ENCODE results near the gene NBPF1.
"Not testable (repeated sequence)": the region's sequence is repeated elsewhere in the genome, so short reads cannot be mapped to it uniquely, and the experiment has no call there.

Gene NBPF1

DNA sequence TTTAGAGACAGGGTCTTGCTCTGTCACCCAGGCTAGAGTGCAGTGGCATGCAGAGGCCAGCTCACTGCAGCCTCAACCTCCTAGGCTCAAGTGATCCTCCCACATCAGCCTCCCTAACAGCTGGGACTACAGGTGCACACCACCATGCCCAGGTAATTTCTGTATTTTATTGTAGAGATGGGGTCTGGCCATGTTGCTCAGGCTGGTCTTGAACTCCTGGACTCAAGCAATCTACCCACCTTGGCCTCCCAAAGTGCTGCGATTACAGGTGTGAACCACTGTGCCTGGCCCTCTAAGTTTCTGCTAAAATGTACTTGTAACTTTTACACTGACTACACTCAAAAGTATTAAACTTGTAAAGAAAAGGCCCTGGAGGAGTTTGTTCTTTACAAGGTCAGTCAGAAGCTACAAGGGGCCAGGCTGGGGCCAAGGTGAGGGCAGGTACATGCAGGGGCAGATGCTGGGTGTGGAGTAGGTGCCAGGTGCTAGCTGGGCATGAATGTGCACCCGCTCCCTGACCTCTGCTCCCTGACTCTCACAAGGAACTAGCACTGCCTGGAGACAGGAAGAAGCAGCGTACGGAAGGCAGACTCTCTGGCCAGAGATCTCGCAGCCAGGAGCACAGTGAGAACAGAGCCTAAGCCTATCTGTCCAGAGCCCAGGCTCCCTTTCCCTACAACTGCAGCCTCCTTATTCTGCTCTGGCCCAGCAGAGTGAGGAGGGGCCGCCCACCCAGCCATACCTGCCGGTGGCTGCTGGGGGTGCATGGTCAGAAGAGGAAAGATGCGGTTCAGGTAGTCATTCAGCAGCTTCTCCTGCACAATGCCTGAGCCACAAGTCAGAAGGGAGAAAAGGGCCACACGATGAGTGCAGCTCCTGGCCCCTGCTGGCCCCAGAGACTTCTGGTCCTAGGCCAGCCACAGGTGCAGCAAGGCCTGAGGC is 28.9 kb upstream of the NBPF1 start:
- DNase-seq (ENCODE audit: low read depth, low spot score) = not testable (repeated sequence)

- DNase-seq (ENCODE audit: low read depth, low spot score) = not testable (repeated sequence)
Observed at GRCh38 chr1:16641159-16641975, 28.0 kb upstream of the NBPF1 start.

GRCh38 chr1:16639091-16640031 is 26.0 kb upstream of the NBPF1 start:
- not testable (repeated sequence) for DNase-seq (ENCODE audit: low read depth, low spot score)

DNA sequence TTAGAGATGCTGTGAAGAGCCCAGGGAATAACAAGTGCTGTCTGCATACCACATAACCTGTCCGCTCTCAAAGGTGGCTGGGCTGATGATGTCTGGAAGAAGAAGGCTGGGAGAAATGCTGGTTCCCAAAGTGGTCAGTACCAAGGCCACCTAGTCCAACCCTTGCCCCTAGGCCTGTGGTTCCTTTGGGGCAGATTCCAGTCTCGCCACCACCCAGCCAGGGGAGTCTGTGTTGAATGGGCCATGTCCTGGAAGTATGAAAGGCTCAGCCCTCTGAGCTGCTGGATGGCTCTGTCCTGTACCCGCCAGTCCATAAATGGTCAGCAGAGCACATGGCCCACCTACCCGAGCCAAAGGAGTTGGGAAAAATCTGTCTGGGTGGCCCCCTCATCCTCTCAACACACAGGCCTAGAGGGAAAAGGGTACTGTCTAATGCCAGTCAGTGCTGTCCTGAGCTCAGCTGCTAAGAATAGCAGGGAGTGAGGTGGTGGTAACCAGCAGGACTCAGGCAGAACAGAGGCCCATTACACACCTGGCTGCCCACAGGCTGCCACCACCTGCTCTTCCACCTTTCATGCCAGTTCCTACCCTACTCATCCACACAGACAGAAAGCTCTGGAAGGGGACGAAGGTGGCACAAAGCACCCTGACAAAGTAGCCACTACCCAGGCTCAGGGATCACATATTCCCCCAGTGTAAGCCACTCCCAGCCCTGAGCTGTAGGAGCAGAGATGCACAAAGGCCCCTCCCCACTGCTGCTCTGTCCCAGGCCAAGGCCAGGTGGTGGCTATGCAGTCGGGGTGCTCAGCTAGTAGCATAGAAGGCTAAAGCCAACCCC is 24.8 kb upstream of the NBPF1 start:
- not testable (repeated sequence) for DNase-seq (ENCODE audit: low read depth, low spot score)

DNA sequence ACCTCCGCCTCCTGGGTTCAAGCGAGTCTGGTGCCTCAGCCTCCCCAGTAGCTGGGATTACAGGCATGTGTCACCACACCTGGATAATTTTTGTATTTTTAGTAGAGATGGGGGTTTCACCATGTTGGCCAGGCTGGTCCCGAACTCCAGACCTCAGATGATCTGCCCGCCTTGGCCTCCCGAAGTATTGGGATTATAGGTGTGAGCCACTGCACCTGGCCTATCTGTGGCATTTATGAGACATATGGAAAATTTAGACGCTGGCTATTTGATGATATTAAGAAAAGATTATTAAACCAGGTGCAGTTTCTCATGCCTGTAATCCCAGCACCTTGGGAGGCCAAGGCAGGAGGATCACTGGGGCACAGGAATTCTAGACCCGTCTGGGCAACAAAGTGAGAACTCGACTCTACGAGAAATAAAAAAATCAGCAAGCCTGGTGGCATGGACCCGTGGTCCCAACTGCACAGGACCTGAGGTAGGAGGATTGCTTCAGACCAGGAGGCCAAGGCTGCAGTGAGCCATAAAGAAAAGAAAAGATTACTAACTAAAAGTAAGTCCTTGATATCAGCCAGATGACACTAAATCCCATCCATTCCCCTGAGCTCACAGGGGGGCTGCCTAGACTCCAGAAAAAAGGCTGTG is 23.3 kb upstream of the NBPF1 start:
- DNase-seq (ENCODE audit: low read depth, low spot score) = not testable (repeated sequence)

DNA sequence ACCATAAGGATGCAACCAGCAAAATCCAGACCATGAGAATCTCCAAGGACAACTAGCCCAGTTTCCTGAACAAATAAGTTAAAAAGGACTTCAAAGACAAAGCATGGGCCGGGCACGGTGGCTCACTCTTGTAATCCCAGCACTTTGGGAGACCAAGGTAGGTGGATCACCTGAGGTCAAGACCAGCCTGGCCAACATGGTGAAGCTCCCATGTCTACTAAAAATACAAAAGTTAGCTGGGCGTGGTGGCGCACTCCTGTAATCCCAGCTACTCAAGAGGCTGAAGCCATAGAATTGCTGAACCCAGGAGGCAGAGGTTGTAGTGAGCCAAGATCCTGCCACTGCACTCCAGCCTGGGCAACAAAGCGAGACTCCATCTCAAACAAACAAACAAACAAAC is 22.6 kb upstream of the NBPF1 start:
- DNase-seq (ENCODE audit: low read depth, low spot score) = not testable (repeated sequence)

GRCh38 chr1:16633540-16634282 is 20.3 kb upstream of the NBPF1 start:
- not testable (repeated sequence) for DNase-seq (ENCODE audit: low read depth, low spot score)

DNA sequence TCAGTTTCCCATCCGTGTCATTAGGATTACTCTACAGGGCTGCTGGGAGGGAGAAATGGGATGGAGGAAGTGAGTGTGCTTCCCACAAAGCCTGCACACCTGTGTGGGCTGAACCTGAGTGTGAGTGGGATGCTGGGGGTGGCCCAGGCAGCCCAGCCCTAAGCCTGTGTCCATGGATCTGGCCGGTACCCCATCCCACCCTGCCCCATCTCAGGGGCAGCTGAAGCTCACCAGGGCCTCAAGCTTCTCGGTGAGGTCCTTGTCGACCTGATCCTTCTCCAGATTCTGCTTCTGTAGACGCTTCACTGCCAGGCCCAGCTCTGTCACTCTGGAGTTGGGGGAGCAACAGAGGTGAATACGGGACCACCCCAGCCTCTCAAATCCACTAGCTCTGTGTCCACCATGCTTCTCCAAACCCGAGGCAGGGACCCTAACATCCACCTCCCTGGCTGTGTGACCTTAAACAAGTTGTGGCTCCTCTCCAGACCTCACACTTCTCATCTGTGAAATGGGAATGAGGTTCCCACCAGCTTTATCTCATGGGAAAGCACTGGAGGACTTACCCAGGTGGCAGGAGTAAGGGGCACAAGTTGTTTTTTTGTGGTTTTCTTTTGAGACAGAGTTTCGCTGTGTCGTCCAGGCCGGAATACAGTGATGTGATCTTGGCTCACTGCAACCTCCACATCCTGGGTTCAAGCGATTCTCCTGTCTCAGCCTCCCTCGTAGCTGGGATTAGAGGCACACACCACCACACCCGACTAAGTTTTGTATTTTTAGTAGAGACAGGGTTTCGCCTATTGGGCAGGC is 18.9 kb upstream of the NBPF1 start:
- DNase-seq (ENCODE audit: low read depth, low spot score) = not testable (repeated sequence)

GRCh38 chr1:16631248-16632043 is 18.1 kb upstream of the NBPF1 start:
- no peak for DNase-seq (ENCODE audit: low read depth, low spot score)

GRCh38 chr1:16630661-16631247 is 17.4 kb upstream of the NBPF1 start:
- DNase-seq (ENCODE audit: low read depth, low spot score) = no peak

- not testable (repeated sequence) for DNase-seq (ENCODE audit: low read depth, low spot score)
Observed at GRCh38 chr1:16629916-16630530, 16.7 kb upstream of the NBPF1 start.

GRCh38 chr1:16628361-16629111 is 15.2 kb upstream of the NBPF1 start:
- DNase-seq (ENCODE audit: low read depth, low spot score) = no peak

DNA sequence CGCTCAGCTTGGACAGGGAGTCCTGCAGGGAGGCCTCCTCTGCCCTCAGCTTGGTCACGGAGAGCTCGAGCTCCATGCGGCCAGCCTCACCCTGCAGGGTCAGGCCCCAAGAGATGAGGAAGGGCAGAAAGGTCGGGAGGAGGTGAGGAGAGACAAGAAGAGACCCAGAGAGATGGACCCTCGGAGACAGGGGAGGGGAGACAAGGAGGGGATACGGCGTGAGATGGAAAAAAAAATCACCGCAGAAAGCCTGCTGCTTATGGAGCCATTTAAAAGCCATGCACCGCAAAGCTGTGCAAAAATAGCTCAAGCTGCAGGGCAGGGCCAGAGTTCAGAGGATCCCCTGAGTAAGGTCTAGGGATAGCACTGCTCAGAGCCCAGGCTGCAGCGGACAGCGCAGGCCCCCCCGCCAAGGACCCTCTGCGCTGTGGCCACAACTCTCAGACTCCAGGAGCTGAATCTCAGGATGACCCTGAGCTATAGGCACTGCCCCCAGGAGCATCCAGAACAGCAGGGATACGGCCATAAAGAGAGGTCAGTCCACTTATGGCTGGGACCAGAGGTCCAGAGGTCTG is 13.1 kb upstream of the NBPF1 start:
- DNase-seq (ENCODE audit: low read depth, low spot score) = not testable (repeated sequence)

- DNase-seq (ENCODE audit: low read depth, low spot score) = no peak
Observed at GRCh38 chr1:16625497-16626408, 12.4 kb upstream of the NBPF1 start.

All from activated CD4-positive, CD25-positive, alpha-beta regulatory T cell treated with anti-CD3 and anti-CD28 coated beads, Interleukin-2, amount 50 U/mL, for 16 hours (primary cell).